ENCODE results near the gene ATP6V0A4. TPM values are rescaled to one million over a fixed set of nuclear protein-coding genes. Genes with fewer than 3 reads are reported as not detected.

Gene ATP6V0A4
- total and polyA plus RNA-seq, 2 experiments from 2014 or later = not detected

- Histone ChIP-seq H3K36me3 (no peaks in the 10 kb centered on the region), H3K4me3 (no peak overlapping the region), H3K27me3 (no peaks in the 10 kb centered on the region), H3K27ac (no peak overlapping the region), H3K9me3 (ENCODE audit: low read depth) (no peaks in the 10 kb centered on the region), H3K4me1 (ENCODE audit: low read depth) (no peaks in the 10 kb centered on the region)
- TF ChIP-seq CTCF (IDR thresholded peaks at IDR 0.05; ENCODE audit: low read depth, low read length) = no peak
- no peak for DNase-seq (ENCODE audit: low read depth in 1 of 2, low spot score in 1 of 2)
Observed at GRCh38 chr7:138712652-138713051, 85.3 kb downstream of the ATP6V0A4 start.

GRCh38 chr7:138710536-138711385, 87.2 kb downstream of the ATP6V0A4 start:
- H3K27ac ChIP-seq = no peak overlapping the region
- no peaks in the 10 kb centered on the region for H3K9me3 ChIP-seq (ENCODE audit: low read depth)
- H3K36me3 ChIP-seq = no peaks in the 10 kb centered on the region
- TF ChIP-seq CTCF (IDR thresholded peaks at IDR 0.05; ENCODE audit: low read depth, low read length) = no peak
- no peak overlapping the region for H3K4me3 ChIP-seq
- no peaks in the 10 kb centered on the region for H3K4me1 ChIP-seq (ENCODE audit: low read depth)
- no peaks in the 10 kb centered on the region for H3K27me3 ChIP-seq
- DNase-seq (ENCODE audit: low read depth in 1 of 2, low spot score in 1 of 2) = no peak

- Histone ChIP-seq H3K27me3 (no peaks in the 10 kb centered on the region), H3K36me3 (no peaks in the 10 kb centered on the region), H3K4me3 (no peak overlapping the region), H3K4me1 (ENCODE audit: low read depth) (no peaks in the 10 kb centered on the region), H3K27ac (no peak overlapping the region), H3K9me3 (ENCODE audit: low read depth) (no peaks in the 10 kb centered on the region)
- DNase-seq (ENCODE audit: low read depth in 1 of 2, low spot score in 1 of 2) = no peak
- TF ChIP-seq CTCF (IDR thresholded peaks at IDR 0.05; ENCODE audit: low read depth, low read length) = no peak
Observed at GRCh38 chr7:138705167-138705566, 92.8 kb downstream of the ATP6V0A4 start.

GRCh38 chr7:138701537-138701923, 96.5 kb downstream of the ATP6V0A4 start:
- Histone ChIP-seq H3K4me3 (no peak overlapping the region), H3K27ac (no peak overlapping the region), H3K4me1 (ENCODE audit: low read depth) (no peaks in the 10 kb centered on the region), H3K9me3 (ENCODE audit: low read depth) (no peaks in the 10 kb centered on the region), H3K27me3 (no peaks in the 10 kb centered on the region), H3K36me3 (no peaks in the 10 kb centered on the region)
- no peak for DNase-seq (ENCODE audit: low read depth in 1 of 2, low spot score in 1 of 2)
- no peak for TF ChIP-seq CTCF (IDR thresholded peaks at IDR 0.05; ENCODE audit: low read depth, low read length)

- no peak for TF ChIP-seq CTCF (IDR thresholded peaks at IDR 0.05; ENCODE audit: low read depth, low read length)
- no peak for DNase-seq (ENCODE audit: low read depth in 1 of 2, low spot score in 1 of 2)
Observed at GRCh38 chr7:138700857-138701536, 97.0 kb downstream of the ATP6V0A4 start, which contains the start of gene SVOPL. Gene SVOPL (minus strand): TSS chr7:138701362. CDS start chr7:138679045, 22,317 bp downstream.

More at GRCh38 chr7:138700857-138701536, 97.0 kb downstream of the ATP6V0A4 start, which contains the start of gene SVOPL:
- H3K27me3 ChIP-seq = no peaks in the 10 kb centered on the region
- no peaks in the 10 kb centered on the region for H3K36me3 ChIP-seq
- H3K4me1 ChIP-seq (ENCODE audit: low read depth) = no peaks in the 10 kb centered on the region
- H3K9me3 ChIP-seq (ENCODE audit: low read depth) = no peaks in the 10 kb centered on the region
- H3K4me3 ChIP-seq = no peak within 1 kb of the TSS
- no peak within 1 kb of the TSS for H3K27ac ChIP-seq
